WI38 (cell line): Measurements from ENCODE around the gene CR1.

ENCODE experiments used
- H3K4me3 ChIP-seq: 2 replicates; pipeline ENCODE4 v1.5.1; 2011; ENCODE audit warnings: low read depth, mild to moderate bottlenecking, control low read depth, low read length
- CTCF ChIP-seq: IDR thresholded peaks from 2 replicates; pipeline ENCODE4 v1.5.1; 2012; ENCODE audit warnings: low read depth, mild to moderate bottlenecking, control low read depth, low read length

CR1 gene

GRCh38 chr1:207645635-207646081 lies 149.7 kb downstream of the CR1 start:
- no peak for TF ChIP-seq CTCF
- no peak overlapping the region for H3K4me3 ChIP-seq

GRCh38 chr1:207646171-207646570 lies 150.2 kb downstream of the CR1 start:
- H3K4me3 ChIP-seq: no peak overlapping the region
- no peak for TF ChIP-seq CTCF

GRCh38 chr1:207646944-207647579 lies 151.1 kb downstream of the CR1 start:
- TF ChIP-seq CTCF: no peak
- no peak overlapping the region for H3K4me3 ChIP-seq

- no peak overlapping the region for H3K4me3 ChIP-seq
- no peak for TF ChIP-seq CTCF
Measured at GRCh38 chr1:207647671-207648333, 151.8 kb downstream of the CR1 start.

GRCh38 chr1:207648334-207649209 lies 152.6 kb downstream of the CR1 start:
- H3K4me3 ChIP-seq: no peak overlapping the region
- TF ChIP-seq CTCF: no peak

GRCh38 chr1:207649210-207649753 lies 153.3 kb downstream of the CR1 start:
- TF ChIP-seq CTCF: no peak

More at GRCh38 chr1:207649210-207649753, 153.3 kb downstream of the CR1 start:
- no peak overlapping the region for H3K4me3 ChIP-seq
